ENCODE measurements around the gene OR2A1.
"Not testable (repeated sequence)": the region's sequence is repeated elsewhere in the genome, so short reads cannot be mapped to it uniquely, and the experiment has no call there.

The OR2A1 gene, protein sequence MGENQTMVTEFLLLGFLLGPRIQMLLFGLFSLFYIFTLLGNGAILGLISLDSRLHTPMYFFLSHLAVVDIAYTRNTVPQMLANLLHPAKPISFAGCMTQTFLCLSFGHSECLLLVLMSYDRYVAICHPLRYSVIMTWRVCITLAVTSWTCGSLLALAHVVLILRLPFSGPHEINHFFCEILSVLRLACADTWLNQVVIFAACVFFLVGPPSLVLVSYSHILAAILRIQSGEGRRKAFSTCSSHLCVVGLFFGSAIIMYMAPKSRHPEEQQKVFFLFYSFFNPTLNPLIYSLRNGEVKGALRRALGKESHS
- total RNA-seq, result 0 reads per million in 4 experiments

DNA sequence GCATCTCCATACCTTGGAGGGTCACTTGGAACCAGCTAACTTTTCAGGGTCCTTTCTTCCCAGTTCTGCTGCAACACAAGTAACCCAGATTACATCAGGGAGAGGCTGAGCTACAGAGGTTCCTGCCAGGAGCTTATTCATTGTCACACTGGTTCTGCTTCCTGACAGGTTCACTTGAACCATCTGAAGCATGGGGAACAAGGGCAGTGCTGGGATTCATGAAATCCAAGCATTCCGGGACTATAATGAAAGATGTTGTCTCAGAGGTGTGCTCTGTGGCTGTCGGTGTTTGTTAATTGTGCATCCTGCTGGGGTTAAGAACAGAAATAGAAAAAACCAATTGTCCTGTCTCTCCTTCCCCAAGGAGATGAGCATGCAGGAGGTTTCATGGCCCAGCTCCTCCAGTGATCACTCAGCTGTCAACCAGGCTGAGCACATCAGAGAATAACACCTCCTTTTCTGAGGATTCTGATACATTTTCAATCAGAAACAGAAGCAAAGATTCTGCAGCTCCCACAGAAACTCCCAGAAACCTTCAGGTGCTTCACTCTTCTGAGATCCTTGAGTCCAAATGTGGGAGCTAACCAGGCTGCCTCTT lies at the start of gene OR2A1:
Gene OR2A1 (plus strand): TSS at position 548 of the 598 bp plus-strand sequence. CDS start 5,706 bp downstream, outside the sequence.
- not testable (repeated sequence) for DNase-seq

DNA sequence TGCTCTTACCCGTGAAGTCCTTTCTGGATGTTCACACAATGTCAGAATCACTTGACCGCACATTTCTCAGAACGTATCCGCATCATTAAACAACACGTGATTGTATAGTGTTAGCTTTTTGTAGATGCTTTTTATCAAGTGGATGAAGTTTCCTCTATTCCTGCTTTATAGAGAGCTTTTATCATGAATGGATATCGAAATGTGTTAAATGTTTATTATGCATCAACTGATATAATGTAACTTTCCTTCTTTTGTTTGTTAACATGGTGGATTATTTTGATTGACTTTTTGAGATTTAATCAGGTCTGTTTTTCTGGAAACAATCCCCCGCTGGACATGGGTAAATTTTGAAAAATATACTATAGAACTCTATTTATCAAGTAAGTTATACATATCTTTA lies 47.5 kb upstream of the OR2A1 start, which contains the start of gene OR2A7:
Gene OR2A7 (minus strand): TSS at position 101 of the 400 bp plus-strand sequence. CDS start 5,164 bp downstream, outside the sequence.
- not testable (repeated sequence) for DNase-seq

DNA sequence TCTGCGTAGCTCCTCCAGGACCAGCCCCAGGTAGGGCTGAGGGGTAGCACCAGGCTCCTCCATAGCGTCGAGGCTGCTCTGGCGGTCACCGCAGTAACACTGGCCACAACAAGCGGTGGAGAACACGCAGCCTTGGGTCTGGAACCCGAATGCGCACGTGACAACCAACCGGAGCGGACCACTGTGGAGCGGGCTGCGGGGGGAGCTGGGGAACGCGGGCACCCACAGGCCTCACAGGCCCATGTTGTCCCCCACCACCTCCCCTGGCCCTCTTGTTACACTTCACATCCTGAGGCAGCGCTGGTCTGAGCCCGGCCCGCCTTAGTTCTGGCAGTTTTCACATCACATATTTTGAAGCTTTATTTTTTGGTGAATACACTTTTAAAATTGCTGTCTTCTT lies 43.0 kb upstream of the OR2A1 start, which contains the start of gene CTAGE8:
Gene CTAGE8 (minus strand): TSS at position 101 of the 400 bp plus-strand sequence. CDS start 38 bp downstream, at position 63.
- DNase-seq, result not testable (repeated sequence)

DNA sequence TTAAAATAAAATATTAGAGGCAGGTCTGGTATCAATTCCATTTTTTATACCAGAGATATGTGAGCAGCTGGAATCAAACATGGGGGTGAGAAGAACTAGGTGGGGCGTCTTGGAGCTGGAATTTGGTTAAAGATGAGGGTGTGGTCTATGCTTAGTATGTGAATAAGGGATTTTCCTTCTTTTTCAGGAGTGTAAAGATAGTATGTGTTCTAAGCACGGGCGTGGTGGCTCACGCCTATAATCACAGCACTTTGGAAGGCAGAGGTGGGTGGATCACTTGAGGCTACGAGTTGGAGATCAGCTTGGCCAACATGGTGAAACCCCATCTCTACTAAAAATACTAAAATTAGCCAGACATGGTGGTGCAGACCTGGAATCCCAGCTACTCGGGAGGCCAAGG lies 36.9 kb upstream of the OR2A1 start:
- not testable (repeated sequence) for DNase-seq

DNA sequence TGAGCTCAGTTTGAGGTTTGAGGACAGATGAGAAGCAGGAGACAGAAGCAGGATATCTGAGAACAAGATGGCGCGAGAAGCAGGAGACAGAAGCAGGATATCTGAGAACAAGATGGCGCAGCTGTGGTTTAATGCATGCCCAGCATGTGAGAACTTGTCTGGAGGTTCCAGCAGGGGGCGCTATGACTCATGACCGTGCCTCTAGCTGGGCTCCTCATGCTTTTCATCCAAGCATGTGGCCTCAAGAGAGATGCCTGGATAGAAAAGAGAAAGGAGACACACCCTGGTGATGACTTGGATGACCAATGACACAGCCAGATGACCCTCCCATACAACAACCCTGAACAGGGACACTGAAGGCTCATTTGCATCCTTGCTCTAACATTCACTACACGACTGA lies 32.2 kb upstream of the OR2A1 start:
- not testable (repeated sequence) for DNase-seq

DNA sequence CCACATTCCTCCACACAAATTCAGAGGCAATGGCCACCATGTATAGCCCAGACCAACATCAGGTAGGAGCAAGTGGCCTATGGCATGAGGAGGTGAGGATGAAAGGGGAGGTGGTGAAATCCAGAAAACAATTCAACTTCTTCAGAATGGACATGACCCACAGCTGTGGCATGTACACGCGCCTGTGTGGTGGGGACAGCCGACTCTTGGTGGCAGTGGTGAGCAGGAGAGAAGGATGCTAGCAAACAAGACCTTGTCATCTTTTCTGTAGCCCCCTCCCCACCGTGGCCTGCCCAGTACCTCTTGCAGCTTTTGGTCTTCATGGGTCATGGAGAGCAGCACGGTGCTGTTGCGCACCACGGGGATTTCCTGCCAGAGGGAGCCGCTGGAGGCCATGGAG lies 30.2 kb upstream of the OR2A1 start:
- not testable (repeated sequence) for DNase-seq

DNA sequence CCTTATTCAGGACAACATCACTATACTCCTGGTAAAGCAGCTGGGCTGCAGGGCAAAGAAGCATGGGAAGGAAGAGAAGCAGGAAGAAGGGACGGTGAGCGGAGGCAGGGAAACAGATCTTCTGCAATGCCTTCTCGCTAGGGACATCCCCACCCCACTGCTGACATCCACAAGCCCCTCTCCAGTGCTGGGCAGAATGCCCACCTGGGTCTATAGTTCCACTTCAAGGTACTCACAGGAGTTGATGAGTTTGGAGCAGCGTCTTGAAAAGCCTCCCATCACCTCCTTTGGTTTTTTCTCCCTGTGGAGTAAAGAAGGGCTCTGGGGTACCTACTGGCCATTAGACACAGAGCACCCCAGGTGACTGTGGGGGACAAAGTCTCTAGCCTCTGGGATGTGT lies 29.7 kb upstream of the OR2A1 start:
- DNase-seq, result not testable (repeated sequence)

DNA sequence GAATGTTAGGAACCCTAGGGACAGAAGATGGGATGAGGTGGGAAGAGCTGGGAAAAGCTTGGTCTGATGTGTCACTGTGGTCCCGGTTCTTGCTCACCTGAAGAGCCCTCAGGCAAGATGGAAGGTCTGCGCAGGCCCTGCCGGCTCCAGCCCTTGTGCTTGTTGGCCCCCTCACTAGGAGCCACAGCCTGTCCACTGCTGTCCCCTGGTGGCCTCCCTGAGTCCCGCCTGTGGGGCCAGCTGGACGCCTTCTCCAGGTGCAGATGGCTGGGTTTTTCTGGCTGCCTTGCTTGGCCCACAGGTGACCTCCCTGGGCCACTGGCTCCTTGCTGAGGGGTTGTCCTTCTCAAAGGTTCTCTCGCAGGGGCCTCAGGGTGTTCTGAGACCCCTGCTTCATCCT lies 28.5 kb upstream of the OR2A1 start:
- DNase-seq, result not testable (repeated sequence)

DNA sequence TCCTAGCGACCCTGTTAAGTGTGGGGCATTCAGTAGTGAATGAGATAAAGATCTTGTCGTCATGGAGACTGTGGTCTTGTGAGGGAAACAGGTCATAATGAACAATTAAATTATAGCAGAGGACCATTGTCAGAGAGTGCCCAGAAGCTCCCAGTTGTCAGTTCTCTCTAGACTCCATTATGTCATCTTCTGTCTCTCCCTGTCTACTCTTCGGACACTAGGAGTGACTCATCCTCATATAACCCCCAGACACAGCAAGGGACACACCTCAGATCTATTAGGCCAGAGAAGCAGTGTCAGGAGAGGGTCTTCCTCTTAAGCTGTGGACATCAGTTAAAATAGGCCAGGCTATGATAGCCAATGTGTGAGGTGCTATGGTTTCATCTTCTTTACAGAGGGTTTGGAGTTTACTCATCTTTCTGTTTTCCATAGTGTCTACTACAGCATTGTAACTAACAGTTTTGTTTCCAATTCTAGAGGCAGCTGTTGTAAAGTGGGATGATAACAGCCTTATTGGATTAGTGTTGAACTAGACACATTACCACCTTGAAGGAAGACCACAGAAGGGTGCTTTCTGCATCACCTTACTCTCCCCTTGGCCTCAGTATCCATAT lies 24.9 kb upstream of the OR2A1 start:
- not testable (repeated sequence) for DNase-seq

DNA sequence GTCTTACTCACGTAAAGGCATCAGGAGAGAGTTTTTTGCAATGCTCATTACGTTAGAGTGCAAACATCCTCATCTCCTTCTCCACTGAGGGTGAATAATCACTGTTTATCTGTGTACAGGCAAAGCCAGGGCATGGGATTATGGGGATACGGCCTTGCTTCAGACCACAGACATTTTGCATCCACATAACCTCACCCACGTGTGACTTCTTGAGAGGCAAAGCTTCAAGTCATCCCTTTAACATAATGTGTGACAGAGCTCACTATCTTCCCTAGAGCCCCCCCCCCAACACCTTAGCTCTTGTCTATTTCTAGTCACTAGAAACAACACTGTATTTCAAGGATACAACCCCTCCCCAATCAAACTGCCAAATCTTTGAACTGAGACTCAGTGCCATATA lies 20.6 kb upstream of the OR2A1 start:
- not testable (repeated sequence) for DNase-seq

DNA sequence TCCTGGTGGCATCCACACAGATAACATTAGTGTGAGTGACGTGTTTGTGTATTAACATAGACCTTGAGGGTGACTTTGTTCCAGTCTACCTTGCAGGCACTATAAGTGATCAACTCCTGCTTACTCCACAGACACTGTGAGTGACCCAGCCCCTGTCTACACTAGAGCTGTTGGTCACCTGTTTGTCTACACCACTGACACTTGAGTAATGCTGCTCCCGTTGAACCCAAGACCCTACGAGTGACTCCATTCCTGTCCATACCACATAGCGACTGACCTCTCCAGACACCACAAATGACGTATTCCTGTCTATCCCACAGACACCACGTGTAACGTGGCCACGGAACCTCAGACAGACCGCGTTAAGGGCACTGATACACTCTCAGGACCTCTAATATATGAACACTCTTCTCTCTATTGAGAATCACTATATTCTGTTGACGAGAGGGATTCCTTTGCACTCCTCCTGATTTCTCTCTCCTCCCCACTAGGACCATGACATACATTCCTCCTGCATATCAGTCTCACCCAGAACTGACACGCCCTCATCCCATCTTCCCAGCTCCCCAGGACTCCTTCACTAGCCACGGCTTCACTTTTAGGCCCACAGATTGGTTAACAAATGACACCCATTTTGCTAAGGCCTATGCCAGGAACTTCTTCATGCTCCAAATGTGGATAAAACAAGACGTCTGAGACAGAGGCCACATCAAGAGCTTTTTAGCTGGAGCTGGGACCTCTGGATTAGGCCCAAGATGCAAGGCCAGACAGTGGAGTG lies 19.6 kb upstream of the OR2A1 start:
- not testable (repeated sequence) for DNase-seq

DNA sequence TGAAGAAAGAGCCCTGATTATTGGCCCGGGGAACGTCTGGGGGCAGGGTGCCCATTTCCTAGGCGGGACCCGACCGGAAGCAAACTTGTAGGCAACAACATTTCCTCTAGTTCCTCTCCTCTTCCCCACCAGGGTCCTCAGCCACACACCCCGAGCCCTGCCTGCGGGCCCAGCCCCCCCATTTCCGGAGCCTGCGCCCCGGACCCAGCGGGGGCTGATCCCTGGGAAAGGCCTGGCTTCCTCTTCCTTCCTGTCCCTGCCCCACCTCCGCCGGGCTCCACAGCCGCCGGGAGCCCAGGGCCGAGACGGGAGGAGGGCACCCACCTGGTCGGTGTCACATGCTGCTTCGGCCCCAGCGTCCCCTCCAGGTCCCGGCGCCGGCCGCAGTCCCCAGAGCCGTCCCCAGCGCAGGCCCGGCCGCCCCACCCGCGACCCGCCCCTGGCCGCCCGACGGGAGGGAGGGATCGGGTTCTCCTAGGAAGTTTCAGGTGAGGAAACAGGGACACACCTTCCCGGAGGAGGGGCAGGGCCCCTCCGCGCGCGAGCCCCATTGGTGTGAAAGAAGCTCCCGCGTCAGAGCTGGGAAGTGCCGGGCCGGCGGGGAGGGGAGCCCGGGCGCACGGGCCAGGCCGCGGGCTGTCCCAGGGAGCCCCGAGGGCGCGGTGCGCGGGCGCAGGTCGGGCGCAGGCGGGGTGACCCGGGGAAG lies 18.3 kb upstream of the OR2A1 start:
- not testable (repeated sequence) for DNase-seq

DNA sequence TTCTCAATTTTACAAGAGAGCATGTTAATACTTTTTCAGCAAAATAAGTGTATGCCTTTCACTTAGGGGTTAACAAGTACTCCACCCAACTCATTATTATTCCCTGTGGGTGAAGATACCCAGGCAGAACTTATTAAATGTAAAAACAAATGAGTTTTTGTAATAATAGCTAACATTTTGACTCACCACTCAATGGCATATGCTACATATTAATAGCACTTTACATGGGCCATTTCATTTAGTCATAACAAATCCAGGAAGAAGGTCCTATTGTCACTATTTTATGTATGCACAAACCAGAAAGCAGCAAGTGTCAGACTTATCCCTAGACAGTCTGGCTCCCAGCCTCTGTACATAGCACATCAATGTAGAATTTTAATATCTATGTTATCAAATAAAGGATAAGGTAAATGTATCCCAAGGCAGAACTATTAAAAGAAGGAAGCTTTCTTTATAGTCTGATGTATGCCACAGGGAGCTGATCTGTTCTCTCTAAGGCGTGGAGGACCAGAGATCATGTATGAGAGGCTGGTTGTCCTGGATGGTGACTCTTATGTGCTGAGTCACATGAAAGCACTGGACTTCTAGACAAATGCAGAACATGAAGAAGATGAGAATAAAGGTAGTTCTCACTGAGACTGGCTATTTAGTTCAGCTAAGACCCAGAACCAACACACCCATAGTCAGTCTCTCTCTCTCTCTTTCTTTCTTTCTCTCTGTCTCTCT lies 9.5 kb upstream of the OR2A1 start:
- DNase-seq, result not testable (repeated sequence)

DNA sequence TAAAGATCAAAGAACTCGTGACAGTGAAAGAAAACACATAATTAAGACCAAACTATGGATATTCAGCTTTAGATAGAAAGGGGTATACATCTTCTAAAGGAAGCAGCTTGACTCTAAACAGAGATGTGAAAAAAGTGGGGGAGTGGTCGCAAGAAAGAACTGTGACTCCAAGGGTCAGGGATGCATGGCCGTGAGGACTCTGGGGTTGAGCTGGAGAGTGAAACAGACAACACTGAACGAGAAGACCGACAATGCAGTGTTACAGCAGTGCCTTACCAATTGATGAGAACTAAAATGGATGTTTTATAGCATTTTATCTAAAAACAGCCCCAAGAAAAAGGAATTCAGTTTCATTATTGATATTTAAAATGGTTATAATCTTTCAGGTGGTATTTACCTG lies 8.6 kb upstream of the OR2A1 start:
- DNase-seq, result not testable (repeated sequence)

DNA sequence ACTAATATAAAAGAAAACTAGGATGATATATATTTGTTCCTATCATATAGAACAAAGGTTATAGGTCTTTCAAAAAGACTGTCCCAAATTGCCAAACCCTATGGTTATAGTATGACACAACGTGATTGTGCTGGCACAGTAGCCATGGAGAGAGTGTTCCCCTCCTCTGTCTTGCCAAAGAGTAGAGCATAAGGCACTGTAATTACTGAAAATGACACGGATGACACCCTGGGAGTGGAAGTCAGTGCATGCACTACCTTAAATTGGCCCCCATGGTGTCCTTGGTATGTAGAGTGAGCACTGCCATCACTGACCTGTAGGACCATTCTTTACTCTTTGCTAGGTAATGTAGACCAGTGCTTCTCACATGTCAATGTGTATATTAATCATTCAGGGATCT lies 7.1 kb upstream of the OR2A1 start:
- DNase-seq, result not testable (repeated sequence)

DNA sequence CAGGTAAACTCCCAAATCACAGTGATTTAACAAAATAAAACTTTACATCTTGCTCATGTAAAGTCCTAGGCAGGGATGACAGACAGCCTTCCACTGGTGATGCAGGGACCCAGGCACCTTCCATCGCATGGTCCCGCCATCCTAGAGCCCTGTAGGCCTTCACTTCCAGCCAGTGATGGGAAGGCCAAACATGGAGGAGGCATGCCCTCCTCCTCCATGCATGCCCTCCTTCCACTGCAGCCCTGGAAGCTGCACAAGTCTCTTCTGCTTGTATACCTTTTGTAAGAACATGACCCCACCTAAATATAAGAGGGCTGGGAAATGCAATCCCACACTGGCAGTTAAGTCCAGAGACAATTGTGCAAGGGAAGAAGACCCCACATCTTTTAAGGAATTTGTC lies 2.5 kb upstream of the OR2A1 start:
- DNase-seq, result not testable (repeated sequence)

DNA sequence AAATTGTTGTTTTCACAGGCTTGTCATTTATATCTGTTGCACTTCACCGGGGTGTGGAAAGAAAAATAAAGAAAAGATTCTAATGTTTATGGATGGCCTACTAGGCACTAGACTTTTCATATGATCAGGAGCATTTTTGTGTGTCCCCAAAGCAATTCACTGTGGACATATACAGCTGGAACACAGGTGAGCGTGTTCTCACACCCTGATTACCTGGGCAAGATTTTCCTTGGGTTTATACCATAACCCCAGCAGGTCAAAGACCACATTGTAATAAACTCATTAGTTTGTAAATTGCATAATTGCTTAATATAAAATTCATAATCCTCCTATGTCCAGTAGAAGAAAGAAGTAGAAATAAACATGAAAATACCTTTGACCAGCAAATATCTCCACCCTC lies 1.0 kb upstream of the OR2A1 start:
- DNase-seq, result not testable (repeated sequence)

DNA sequence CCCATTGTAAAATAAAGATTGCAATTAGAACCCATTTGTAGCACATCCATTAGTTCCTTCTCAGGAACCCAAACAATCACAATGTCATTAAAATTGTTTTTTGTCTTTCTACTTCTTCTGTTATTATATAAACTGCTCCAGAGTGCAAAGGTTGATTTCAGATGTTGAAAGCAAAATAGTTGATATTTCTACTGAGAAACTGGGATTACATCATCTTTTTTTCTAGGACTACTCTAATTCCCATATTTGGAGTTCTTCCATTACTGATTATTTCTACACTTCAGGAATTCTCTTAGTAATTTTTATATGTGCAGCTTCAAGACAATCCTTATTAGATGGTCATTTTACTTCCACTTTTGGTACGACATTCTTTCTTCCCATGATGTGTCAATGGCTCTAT lies 5.3 kb downstream of the OR2A1 start:
- not testable (repeated sequence) for DNase-seq

DNA sequence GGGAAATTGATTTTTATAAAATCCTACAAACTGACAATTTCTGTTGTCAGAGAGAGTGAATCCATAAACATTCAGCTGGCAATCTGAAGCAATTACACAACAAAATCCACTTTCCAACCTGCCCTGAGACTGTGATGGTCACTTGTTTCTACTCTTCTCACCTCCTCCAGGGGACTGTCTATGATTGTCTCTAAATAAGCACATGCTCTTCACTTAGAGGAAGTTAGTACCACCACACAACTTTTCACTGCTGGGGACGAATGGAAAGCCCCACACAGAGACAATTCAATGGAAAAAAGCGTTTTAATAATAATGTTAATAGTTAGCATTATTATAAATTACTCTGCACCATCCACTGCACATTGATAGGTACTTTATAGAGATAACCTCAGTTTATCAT lies 7.3 kb downstream of the OR2A1 start:
- not testable (repeated sequence) for DNase-seq

DNA sequence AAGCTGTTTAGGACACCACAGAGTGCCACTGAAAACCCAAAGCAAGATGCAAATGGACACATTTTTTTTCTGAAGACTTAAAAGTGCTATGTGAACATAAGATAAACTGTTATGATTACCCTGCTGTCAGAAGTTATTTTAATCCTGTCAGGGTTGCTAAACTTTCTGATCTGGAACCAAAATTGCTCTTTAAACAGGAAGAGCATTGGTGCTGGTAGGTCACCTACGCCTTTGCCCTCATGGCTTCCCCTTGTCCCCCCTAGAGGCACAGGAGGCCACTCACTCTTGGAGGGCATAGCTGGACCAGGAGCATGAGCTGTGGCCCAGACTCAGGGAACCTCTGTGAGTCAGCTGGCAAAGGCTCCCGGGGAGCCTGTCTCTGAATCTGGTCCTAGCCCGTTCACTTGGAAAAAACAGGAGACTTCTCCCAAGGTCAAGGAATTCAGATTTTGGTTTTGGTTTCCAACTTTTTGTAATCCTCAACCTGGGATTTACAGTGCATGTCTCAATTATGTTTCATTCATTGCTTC lies 9.5 kb downstream of the OR2A1 start:
- DNase-seq, result not testable (repeated sequence)

DNA sequence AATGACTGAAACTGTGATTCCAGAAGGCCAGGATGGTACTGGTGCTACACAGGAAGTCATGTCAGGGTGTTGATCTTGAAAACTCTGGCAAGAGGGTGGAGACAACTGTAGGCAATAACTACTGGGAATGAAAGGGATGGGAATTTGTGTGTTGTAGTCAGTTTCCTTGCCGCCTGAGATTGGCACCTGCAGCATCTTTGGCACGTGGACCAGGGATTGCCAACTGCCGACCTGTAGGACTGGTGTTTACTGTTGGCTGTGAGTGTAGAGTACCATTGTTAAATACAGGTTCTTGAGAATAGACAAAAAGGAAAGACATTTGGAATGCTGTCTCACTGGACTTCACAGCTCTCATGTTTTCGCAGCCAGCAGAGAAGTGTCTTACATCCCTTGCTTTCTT lies 11.1 kb downstream of the OR2A1 start:
- DNase-seq, result not testable (repeated sequence)
